Osteocyte (in vitro differentiated cells): Measurements from ENCODE around the gene GAS7. TPM values are rescaled to one million over a fixed set of nuclear protein-coding genes. Genes with fewer than 3 reads are reported as not detected.

Experiments
- DNase-seq: peaks from one replicate; pipeline ENCODE4 v3.0.0; 2021; ENCODE audit warnings: mixed read lengths; ENCODE audit not compliant: unreplicated experiment; ENCODE audit errors: extremely low spot score
- H3K27ac Mint-ChIP-seq: one replicate; pipeline ENCODE4 v1.8.0; 2021; ENCODE audit warnings: mild to moderate bottlenecking, mixed read lengths; ENCODE audit not compliant: unreplicated experiment
- H3K27me3 Mint-ChIP-seq: one replicate; pipeline ENCODE4 v1.8.0; 2021; ENCODE audit warnings: mixed read lengths; ENCODE audit not compliant: unreplicated experiment
- H3K36me3 Mint-ChIP-seq: one replicate; pipeline ENCODE4 v1.8.0; 2021; ENCODE audit warnings: mixed read lengths; ENCODE audit not compliant: unreplicated experiment
- H3K4me1 Mint-ChIP-seq: one replicate; pipeline ENCODE4 v1.8.0; 2021; ENCODE audit warnings: mixed read lengths; ENCODE audit not compliant: unreplicated experiment
- H3K4me3 Mint-ChIP-seq: one replicate; pipeline ENCODE4 v1.8.0; 2021; ENCODE audit warnings: mild to moderate bottlenecking, moderate library complexity, mixed read lengths; ENCODE audit not compliant: unreplicated experiment
- H3K9me3 Mint-ChIP-seq: one replicate; pipeline ENCODE4 v1.8.0; 2021; ENCODE audit warnings: mixed read lengths; ENCODE audit not compliant: unreplicated experiment
- CTCF ChIP-seq: fragments of 200-600 bp; sonication (generic); IDR thresholded peaks from 2 replicates; pipeline ENCODE4 v1.5.0; 2021; ENCODE audit warnings: antibody characterized with exemption, mild to moderate bottlenecking, moderate library complexity
- total RNA-seq: library from RNA; stranded (reverse); gene quantifications from 2 replicates; pipeline ENCODE4 v1.2.1, GENCODE V29; 2021

GAS7 gene
- total RNA-seq, 1 donor from 2014 or later = 18.1 TPM

GRCh38 chr17:9860851-9861250 is 337.6 kb downstream of the GAS7 start:
- Mint-ChIP-seq H3K27ac (no peak overlapping the region), H3K4me1 (no peaks in the 10 kb centered on the region), H3K36me3 (peaks cover 6% of the 10 kb centered on the region), H3K4me3 (no peak overlapping the region), H3K9me3 (peaks cover 33% of the 10 kb centered on the region), H3K27me3 (no peaks in the 10 kb centered on the region)
- no peak for DNase-seq
- no peak for TF ChIP-seq CTCF

Other genes starting within 250 kb of the GAS7 start
- not detected in 2 replicates for gene MYH13, start 174.4 kb upstream of the GAS7 start, total RNA-seq
- not detected in 2 replicates for gene MYH8, start 223.3 kb upstream of the GAS7 start, total RNA-seq